Activated T-cell treated with anti-CD3 and anti-CD28 coated beads for 4 hours (primary cell): ENCODE measurements around the gene CMTM6.
"Not testable (repeated sequence)": the region's sequence is repeated elsewhere in the genome, so short reads cannot be mapped to it uniquely, and the experiment has no call there.

Source experiments
- DNase-seq: peaks from one replicate; pipeline ENCODE4 v3.0.0-alpha.2; 2020

Gene CMTM6

GRCh38 chr3:32440611-32441350 is 61.9 kb downstream of the CMTM6 start:
- DNase-seq: no peak

- DNase-seq: not testable (repeated sequence)
Observed at GRCh38 chr3:32439421-32439820, 63.2 kb downstream of the CMTM6 start.

GRCh38 chr3:32438596-32439344 is 63.9 kb downstream of the CMTM6 start:
- DNase-seq: no peak

DNA sequence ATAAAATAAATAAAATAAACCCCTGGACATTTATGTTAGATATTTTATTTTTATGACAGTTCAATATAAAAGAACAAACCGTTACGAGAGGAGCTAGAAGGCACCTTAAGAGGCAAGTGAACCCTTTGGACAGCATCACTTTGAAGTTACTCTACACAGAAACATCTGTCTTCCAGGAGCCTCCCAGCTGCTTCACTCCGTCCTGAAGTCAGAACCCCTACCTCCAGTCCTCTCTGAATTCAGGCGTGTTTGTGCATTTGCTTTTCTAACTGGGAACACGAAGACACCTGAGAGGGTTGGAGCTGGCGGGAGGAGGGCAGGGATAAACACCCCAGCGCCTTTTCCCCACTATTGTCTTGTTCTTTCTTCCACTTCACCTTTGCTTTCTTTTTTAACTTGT is 64.8 kb downstream of the CMTM6 start:
- DNase-seq: no peak

- DNase-seq: no peak
Observed at GRCh38 chr3:32436816-32437189, 65.8 kb downstream of the CMTM6 start.

- no peak for DNase-seq
Observed at GRCh38 chr3:32435911-32436815, 66.5 kb downstream of the CMTM6 start.

GRCh38 chr3:32434206-32434605 is 68.4 kb downstream of the CMTM6 start:
- DNase-seq: no peak

GRCh38 chr3:32432711-32433530 is 69.7 kb downstream of the CMTM6 start:
- DNase-seq: no peak

- DNase-seq: no peak
Observed at GRCh38 chr3:32432045-32432710, 70.5 kb downstream of the CMTM6 start.

- no peak for DNase-seq
Observed at GRCh38 chr3:32431481-32431880, 71.2 kb downstream of the CMTM6 start.
